Measurements from ENCODE around the gene CCDC187. TPM values are rescaled to one million over a fixed set of nuclear protein-coding genes. Genes with fewer than 3 reads are reported as not detected.

Gene CCDC187
- total and polyA plus RNA-seq, 2 of the 13 experiments (the other 11 are each of a cell fraction or from before 2014, with no cell fraction given): 0.03 to 0.13 TPM

DNA sequence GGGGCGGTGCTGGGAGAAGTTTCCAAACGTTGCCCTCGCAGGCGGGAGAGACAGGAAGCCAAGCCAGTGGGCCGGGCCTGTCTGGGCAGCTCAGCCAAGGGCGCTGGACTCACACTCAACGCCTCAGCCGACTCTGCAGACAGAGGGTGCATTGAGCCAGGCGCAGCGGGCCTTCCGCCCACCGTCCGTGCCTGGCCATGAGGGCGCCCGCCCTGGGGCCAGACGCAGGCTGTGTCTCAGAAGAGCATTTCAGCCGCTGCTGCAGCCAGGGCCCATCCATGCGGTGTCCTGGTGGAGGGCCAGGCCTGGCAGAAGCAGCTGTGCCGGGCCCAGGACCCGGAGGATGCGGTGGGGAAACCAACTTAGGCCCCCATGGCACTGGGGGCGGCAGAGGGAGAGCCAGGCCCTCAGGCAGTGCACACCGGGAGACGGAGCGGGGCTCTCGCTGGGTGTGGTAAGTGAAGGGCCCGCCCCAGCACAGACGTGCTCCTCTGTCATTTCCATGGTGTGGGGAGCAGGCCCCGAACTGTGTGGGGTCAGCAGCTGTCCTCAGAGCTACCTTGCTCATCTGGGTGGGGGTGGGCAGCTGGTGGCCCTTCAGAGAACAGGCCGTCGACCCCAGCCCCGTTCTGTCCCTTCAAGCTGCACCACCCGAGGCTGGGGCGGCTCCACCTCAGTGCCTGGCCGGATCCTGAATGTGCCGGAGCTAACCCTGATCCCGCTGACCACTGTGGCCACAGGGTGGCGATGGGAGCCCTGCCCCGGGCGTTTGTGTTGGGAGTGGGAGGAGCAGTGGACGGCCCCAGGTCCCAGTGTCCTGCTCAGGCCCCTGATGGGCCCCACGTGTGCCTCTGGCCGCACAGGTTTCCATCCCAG, 41.6 kb upstream of the CCDC187 start:
- Histone ChIP-seq H3K36me3 (replicated peaks in 1 of 2; ENCODE audit: control insufficient read depth in 1 of 2, insufficient read depth in 2 of 2, low read length in 2 of 2) (no peaks in the 10 kb centered on the region), H3K4me3 (replicated peaks in 1 of 3; ENCODE audit: insufficient read depth in 1 of 3, low read depth in 2 of 3, low read length in 3 of 3) (peak overlapping the region; percentile 47 to 78 (median 47)), H3K79me2 (ENCODE audit: insufficient read depth, low read length) (no peaks in the 10 kb centered on the region), H3K4me2 (ENCODE audit: low read depth, low read length) (peak overlapping the region; percentile 95), H3K9me3 (ENCODE audit: low read length) (no peaks in the 10 kb centered on the region), H3K27me3 (ENCODE audit: control insufficient read depth in 1 of 2, insufficient read depth in 2 of 2, low read length in 2 of 2) (peaks cover 0 to 9% of the 10 kb centered on the region in 2 experiments; a peak in 2 of 5 replicates), H2AFZ (ENCODE audit: low read length) (no peak overlapping the region), H4K20me1 (ENCODE audit: insufficient read depth, low read length) (no peaks in the 10 kb centered on the region), H3K27ac (ENCODE audit: extremely low read length, insufficient read depth, low read length) (no peak overlapping the region), H3K4me1 (ENCODE audit: insufficient read depth, low read length) (peaks cover 51% of the 10 kb centered on the region), H3K9ac (ENCODE audit: insufficient read depth, low read depth, low read length) (peak overlapping the region; percentile 57)
- BruUV-seq (replicated peaks): no TSS peak
- ChIA-PET CTCF (ENCODE audit: low intra/inter-chr PET ratio, low total read pairs) (interaction anchor here (1.1 to 2.0 kb wide), 3 partner anchors 18 to 55 kb away, joined by 4 to 13 read pairs (median 6); partner anchors contain the start of genes CARD9, DNLZ and SNAPC4), POLR2A (interaction anchor here (0.8 to 2.9 kb wide), 9 partner anchors 8 to 97 kb away, joined by 3 to 73 read pairs (median 6); partner anchors contain the start of genes CARD9 and DNLZ)
- intact Hi-C loops (cut with micrococcal nuclease; ENCODE audit: unreplicated experiment) (loop anchor here (1.0 to 2.0 kb wide), 2 partner anchors 9 to 17 kb away; partner anchors contain the start of gene DNLZ), in situ Hi-C loops (cut with HindIII; ENCODE audit: extremely low pct_ligation_motif_present, low pct_unique_long_range_greater_than_20kb) (loop anchor here (25.0 kb wide), 1 partner anchor 292 kb away; no protein-coding TSS in a partner anchor)
- peak; percentile 37 for FAIRE-seq
- peak; percentile 70 for DNase-seq (ENCODE audit: low spot score)
- WGBS (ENCODE audit: low lambda C conversion rate): 0% methylated on average over 8 of the region's 43 CpGs
- peak; percentile 84 for ATAC-seq
- TF ChIP-seq SMYD3 (CRISPR knock-in tag; IDR thresholded peaks at IDR 0.05) (0 out of 2 replicates have a peak, but pooled peaks have one; percentile 21), ZNF235 (CRISPR knock-in tag; IDR thresholded peaks at IDR 0.05; ENCODE audit: borderline replicate concordance) (no peak), ZNF558 (CRISPR knock-in tag; IDR thresholded peaks at IDR 0.05; ENCODE audit: borderline replicate concordance) (no peak; the same call in 1 of the 2 replicates), FOXJ3 (CRISPR knock-in tag; IDR thresholded peaks at IDR 0.05; ENCODE audit: borderline replicate concordance) (no peak), KLF16 (CRISPR knock-in tag; IDR thresholded peaks at IDR 0.05) (peak in 1 of 2 experiments; percentile 84; a peak in 2 of 4 replicates), ZNF264 (CRISPR knock-in tag; IDR thresholded peaks at IDR 0.05) (no peak), ZNF672 (CRISPR knock-in tag; IDR thresholded peaks at IDR 0.05) (no peak), IKZF4 (CRISPR knock-in tag; IDR thresholded peaks at IDR 0.05; ENCODE audit: borderline replicate concordance, low read depth, not compliant biosample characterization) (peak; percentile 48), ZNF354B (CRISPR knock-in tag; IDR thresholded peaks at IDR 0.05) (peak; percentile 83; the same call in 1 of the 2 replicates), MNT (IDR thresholded peaks at IDR 0.05) (no peak; the same call in 1 of the 2 replicates), HDAC2 (CRISPR knock-in tag; IDR thresholded peaks at IDR 0.05) (peak; percentile 74), ZNF253 (CRISPR knock-in tag; IDR thresholded peaks at IDR 0.05; ENCODE audit: borderline replicate concordance) (no peak), IKZF1 (IDR thresholded peaks at IDR 0.05) (no peak), HNF4A (CRISPR knock-in tag; IDR thresholded peaks at IDR 0.05) (peak; percentile 27; the same call in 1 of the 2 replicates), ZNF619 (CRISPR knock-in tag; IDR thresholded peaks at IDR 0.05) (peak; percentile 19; the same call in 1 of the 2 replicates), ZNF12 (CRISPR knock-in tag; IDR thresholded peaks at IDR 0.05) (peak; percentile 21; the same call in 1 of the 2 replicates), IRF2 (CRISPR knock-in tag; IDR thresholded peaks at IDR 0.05) (0 out of 2 replicates have a peak, but pooled peaks have one; percentile 30), ZNF556 (CRISPR knock-in tag; IDR thresholded peaks at IDR 0.05; ENCODE audit: borderline replicate concordance) (peak; percentile 47; the same call in 1 of the 2 replicates)
- TF ChIP-seq, protein P1, sequence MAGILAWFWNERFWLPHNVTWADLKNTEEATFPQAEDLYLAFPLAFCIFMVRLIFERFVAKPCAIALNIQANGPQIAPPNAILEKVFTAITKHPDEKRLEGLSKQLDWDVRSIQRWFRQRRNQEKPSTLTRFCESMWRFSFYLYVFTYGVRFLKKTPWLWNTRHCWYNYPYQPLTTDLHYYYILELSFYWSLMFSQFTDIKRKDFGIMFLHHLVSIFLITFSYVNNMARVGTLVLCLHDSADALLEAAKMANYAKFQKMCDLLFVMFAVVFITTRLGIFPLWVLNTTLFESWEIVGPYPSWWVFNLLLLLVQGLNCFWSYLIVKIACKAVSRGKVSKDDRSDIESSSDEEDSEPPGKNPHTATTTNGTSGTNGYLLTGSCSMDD (CRISPR knock-in tag; IDR thresholded peaks at IDR 0.05): no peak
